Measurements from ENCODE around the gene NRP2. TPM values are rescaled to one million over a fixed set of nuclear protein-coding genes. Genes with fewer than 3 reads are reported as not detected.

The NRP2 gene
- total and polyA plus RNA-seq, 2 donors (not counting 1 experiment from before 2014, with no cell fraction given): 16.6 to 28.7 TPM

GRCh38 chr2:205689820-205690219 is 7.5 kb downstream of the NRP2 start:
- no peak for DNase-seq (ENCODE audit: low read depth in 2 of 2)
- no peaks in the 10 kb centered on the region for H4K20me1 ChIP-seq (ENCODE audit: control insufficient read depth, extremely low read depth, insufficient read depth, low read length)
- H3K9ac ChIP-seq (ENCODE audit: insufficient read depth, low read length): no peak overlapping the region
- no peaks in the 10 kb centered on the region for H3K9me3 ChIP-seq (ENCODE audit: control insufficient read depth, insufficient read depth, low read depth, low read length)
- no peaks in the 10 kb centered on the region for H3K27me3 ChIP-seq (ENCODE audit: control insufficient read depth, insufficient read depth, low read length)
- H3K27ac ChIP-seq (ENCODE audit: insufficient read depth, low read length): no peak overlapping the region
- H3K36me3 ChIP-seq (ENCODE audit: control insufficient read depth, insufficient read depth, low read length): no peaks in the 10 kb centered on the region
- H2AFZ ChIP-seq (ENCODE audit: low read length): no peak overlapping the region
- no peak overlapping the region for H3K4me2 ChIP-seq (ENCODE audit: extremely low read depth, insufficient read depth, low read length)
- H3K4me1 ChIP-seq (ENCODE audit: control insufficient read depth, extremely low read depth, insufficient read depth, low read length): peaks cover 2% of the 10 kb centered on the region
- H3K4me3 ChIP-seq (replicated peaks in 1 of 4; ENCODE audit: control extremely low read depth in 1 of 4, insufficient read depth in 1 of 4, low read depth in 3 of 4, low read length in 4 of 4): no peak overlapping the region
- TF ChIP-seq EZH2 (IDR thresholded peaks at IDR 0.05; ENCODE audit: low read length, missing control alignments) (no peak), CTCF (conservative IDR thresholded peaks at IDR 0.05 in 1 of 2, IDR thresholded peaks at IDR 0.05 in 1 of 2; ENCODE audit: low read depth in 1 of 2, low read length in 2 of 2) (no peak)
- H3K79me2 ChIP-seq (ENCODE audit: control insufficient read depth, insufficient read depth, low read length): peaks cover 3% of the 10 kb centered on the region

- Histone ChIP-seq H3K9ac (ENCODE audit: insufficient read depth, low read length) (no peak overlapping the region), H3K4me1 (ENCODE audit: control insufficient read depth, extremely low read depth, insufficient read depth, low read length) (no peaks in the 10 kb centered on the region), H4K20me1 (ENCODE audit: control insufficient read depth, extremely low read depth, insufficient read depth, low read length) (no peaks in the 10 kb centered on the region), H3K36me3 (ENCODE audit: control insufficient read depth, insufficient read depth, low read length) (no peaks in the 10 kb centered on the region), H2AFZ (ENCODE audit: low read length) (no peak overlapping the region), H3K27me3 (ENCODE audit: control insufficient read depth, insufficient read depth, low read length) (no peaks in the 10 kb centered on the region), H3K27ac (ENCODE audit: insufficient read depth, low read length) (no peak overlapping the region), H3K4me3 (replicated peaks in 1 of 4; ENCODE audit: control extremely low read depth in 1 of 4, insufficient read depth in 1 of 4, low read depth in 3 of 4, low read length in 4 of 4) (no peak overlapping the region), H3K9me3 (ENCODE audit: control insufficient read depth, insufficient read depth, low read depth, low read length) (no peaks in the 10 kb centered on the region), H3K4me2 (ENCODE audit: extremely low read depth, insufficient read depth, low read length) (no peak overlapping the region), H3K79me2 (ENCODE audit: control insufficient read depth, insufficient read depth, low read length) (no peaks in the 10 kb centered on the region)
- peak; percentile 44 to 81 for DNase-seq (ENCODE audit: low read depth in 2 of 2)
- TF ChIP-seq EZH2 (IDR thresholded peaks at IDR 0.05; ENCODE audit: low read length, missing control alignments) (no peak), CTCF (conservative IDR thresholded peaks at IDR 0.05 in 1 of 2, IDR thresholded peaks at IDR 0.05 in 1 of 2; ENCODE audit: low read depth in 1 of 2, low read length in 2 of 2) (no peak)
Observed at GRCh38 chr2:205692104-205692503, 9.8 kb downstream of the NRP2 start.

- DNase-seq (ENCODE audit: low read depth in 2 of 2): no peak
- no peak overlapping the region for H2AFZ ChIP-seq (ENCODE audit: low read length)
- no peaks in the 10 kb centered on the region for H3K36me3 ChIP-seq (ENCODE audit: control insufficient read depth, insufficient read depth, low read length)
- H3K4me1 ChIP-seq (ENCODE audit: control insufficient read depth, extremely low read depth, insufficient read depth, low read length): peaks cover 4% of the 10 kb centered on the region
- no peaks in the 10 kb centered on the region for H3K27me3 ChIP-seq (ENCODE audit: control insufficient read depth, insufficient read depth, low read length)
- no peak overlapping the region for H3K4me2 ChIP-seq (ENCODE audit: extremely low read depth, insufficient read depth, low read length)
- no peaks in the 10 kb centered on the region for H3K79me2 ChIP-seq (ENCODE audit: control insufficient read depth, insufficient read depth, low read length)
- no peak overlapping the region for H3K4me3 ChIP-seq (replicated peaks in 1 of 4; ENCODE audit: control extremely low read depth in 1 of 4, insufficient read depth in 1 of 4, low read depth in 3 of 4, low read length in 4 of 4)
- no peak for TF ChIP-seq CTCF (conservative IDR thresholded peaks at IDR 0.05 in 1 of 2, IDR thresholded peaks at IDR 0.05 in 1 of 2; ENCODE audit: low read depth in 1 of 2, low read length in 2 of 2)
- TF ChIP-seq EZH2 (IDR thresholded peaks at IDR 0.05; ENCODE audit: low read length, missing control alignments): no peak
- H3K27ac ChIP-seq (ENCODE audit: insufficient read depth, low read length): no peak overlapping the region
- no peaks in the 10 kb centered on the region for H3K9me3 ChIP-seq (ENCODE audit: control insufficient read depth, insufficient read depth, low read depth, low read length)
- H4K20me1 ChIP-seq (ENCODE audit: control insufficient read depth, extremely low read depth, insufficient read depth, low read length): no peaks in the 10 kb centered on the region
- H3K9ac ChIP-seq (ENCODE audit: insufficient read depth, low read length): no peak overlapping the region
Observed at GRCh38 chr2:205694256-205694655, 12.0 kb downstream of the NRP2 start.

Measured in fibroblast of lung (primary cell).